ENCODE measurements around the gene NTNG1.

DNA sequence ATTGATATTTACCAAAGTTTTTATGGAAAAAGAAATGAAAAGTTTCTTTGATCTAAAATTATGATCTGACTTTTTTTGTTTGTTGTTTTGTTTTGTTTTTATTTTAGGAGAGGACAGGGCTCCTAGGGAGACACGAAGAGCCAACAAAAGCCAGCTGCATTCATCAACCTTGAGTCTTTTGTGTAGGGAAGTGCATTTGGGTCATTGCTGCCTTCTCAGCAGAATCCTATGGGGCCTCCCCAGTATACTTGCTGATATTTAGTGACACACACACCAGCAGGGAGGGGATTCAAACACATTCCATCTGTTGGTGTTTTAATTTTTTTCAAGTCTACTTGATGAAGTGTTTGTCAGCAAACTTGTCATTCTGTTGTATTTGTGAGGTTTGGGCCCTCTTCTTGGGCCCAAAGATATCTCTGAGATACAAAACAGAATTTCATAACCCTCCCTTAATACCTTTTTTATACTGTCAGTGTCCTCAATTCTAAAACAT is 203.5 kb downstream of the NTNG1 start:
- no peak for TF ChIP-seq POLR2AphosphoS5 (IDR thresholded peaks at IDR 0.05; ENCODE audit: low read depth, low read length)
- TF ChIP-seq POLR2A (IDR thresholded peaks at IDR 0.05; ENCODE audit: low read depth, low read length) = no peak
- no peak for TF ChIP-seq TAF1 (IDR thresholded peaks at IDR 0.05; ENCODE audit: borderline replicate concordance, low read depth, low read length)
